ENCODE measurements around the gene MFNG.

DNA sequence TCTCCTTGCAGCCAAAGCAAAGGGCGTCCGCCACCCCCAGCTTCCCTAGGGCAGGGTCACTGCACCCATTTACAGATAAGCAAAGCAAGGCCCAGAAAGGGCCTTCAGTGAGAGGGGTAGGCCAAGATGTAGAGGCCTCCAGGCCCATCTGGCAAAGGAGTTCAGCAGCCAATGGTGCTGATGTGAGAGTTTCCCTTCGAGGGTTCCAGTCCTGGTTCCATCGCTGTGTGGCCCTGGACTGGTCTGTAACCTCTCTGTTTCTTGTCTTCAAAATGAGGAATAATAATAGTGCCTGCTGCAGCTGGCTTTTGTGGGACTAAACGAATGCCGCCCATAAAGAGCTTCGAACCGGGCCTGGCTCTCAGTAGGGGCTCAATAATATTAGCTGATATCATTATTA is 62.9 kb downstream of the MFNG start:
- TF ChIP-seq ZFX (IDR thresholded peaks at IDR 0.05; ENCODE audit: borderline replicate concordance): no peak
- TF ChIP-seq, protein P1, sequence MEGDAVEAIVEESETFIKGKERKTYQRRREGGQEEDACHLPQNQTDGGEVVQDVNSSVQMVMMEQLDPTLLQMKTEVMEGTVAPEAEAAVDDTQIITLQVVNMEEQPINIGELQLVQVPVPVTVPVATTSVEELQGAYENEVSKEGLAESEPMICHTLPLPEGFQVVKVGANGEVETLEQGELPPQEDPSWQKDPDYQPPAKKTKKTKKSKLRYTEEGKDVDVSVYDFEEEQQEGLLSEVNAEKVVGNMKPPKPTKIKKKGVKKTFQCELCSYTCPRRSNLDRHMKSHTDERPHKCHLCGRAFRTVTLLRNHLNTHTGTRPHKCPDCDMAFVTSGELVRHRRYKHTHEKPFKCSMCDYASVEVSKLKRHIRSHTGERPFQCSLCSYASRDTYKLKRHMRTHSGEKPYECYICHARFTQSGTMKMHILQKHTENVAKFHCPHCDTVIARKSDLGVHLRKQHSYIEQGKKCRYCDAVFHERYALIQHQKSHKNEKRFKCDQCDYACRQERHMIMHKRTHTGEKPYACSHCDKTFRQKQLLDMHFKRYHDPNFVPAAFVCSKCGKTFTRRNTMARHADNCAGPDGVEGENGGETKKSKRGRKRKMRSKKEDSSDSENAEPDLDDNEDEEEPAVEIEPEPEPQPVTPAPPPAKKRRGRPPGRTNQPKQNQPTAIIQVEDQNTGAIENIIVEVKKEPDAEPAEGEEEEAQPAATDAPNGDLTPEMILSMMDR (IDR thresholded peaks at IDR 0.05): no peak

Data from 22Rv1 (cell line).